Omental fat pad (tissue), 4 donors: Measurements from ENCODE around the gene GARNL3. TPM values are rescaled to one million over a fixed set of nuclear protein-coding genes. Genes with fewer than 3 reads are reported as not detected.

ENCODE experiments used
- ATAC-seq: fragments of 150-250 bp; one replicate; pipeline ENCODE4 v1.9.1; 2016; ENCODE audit warnings: mild to moderate bottlenecking, moderate library complexity; ENCODE audit not compliant: low FRiP score
- DNase-seq: peaks from one replicate; pipeline ENCODE4 v3.0.0-alpha.2; 2019; ENCODE audit warnings: low spot score
- total RNA-seq, 4 donors: library from RNA; depleted of rRNA; stranded (reverse); fragments of >200 nt; gene quantifications; one replicate each; pipeline ENCODE4 v1.1.0, GENCODE V29; 2016
- TF ChIP-seq, protein P1 (sequence below), 3 donors: fragments of 450-650 bp; IDR thresholded peaks; one replicate each; pipeline ENCODE4 v1.5.1; 2016 to 2017; ENCODE audit warnings: antibody characterized with exemption in 3 of 3, mild to moderate bottlenecking in 3 of 3, moderate library complexity in 2 of 3

The GARNL3 gene
- total RNA-seq, 4 donors from 2014 or later = 10.0 to 27.0 (median 15.7) TPM

DNA sequence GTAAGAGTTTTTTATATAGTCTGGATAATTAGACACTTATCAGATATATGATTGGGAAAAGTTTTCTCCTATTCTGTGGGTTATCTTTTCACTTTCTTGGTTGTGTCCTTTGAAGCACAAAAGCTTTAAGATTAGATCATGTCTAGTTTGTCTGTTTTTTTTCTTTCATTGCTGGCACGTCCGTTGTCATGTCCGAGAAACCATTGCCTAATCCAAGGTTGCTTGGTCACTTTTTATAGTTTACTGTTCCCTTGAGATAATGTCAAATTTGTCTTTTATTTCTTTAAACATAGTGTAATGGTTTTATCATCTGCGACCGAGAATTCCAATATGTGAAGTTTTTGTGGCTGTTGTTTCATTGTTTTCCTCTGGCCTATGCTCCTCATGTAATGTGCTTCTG, 28.8 kb downstream of the GARNL3 start:
- TF ChIP-seq, protein P1, sequence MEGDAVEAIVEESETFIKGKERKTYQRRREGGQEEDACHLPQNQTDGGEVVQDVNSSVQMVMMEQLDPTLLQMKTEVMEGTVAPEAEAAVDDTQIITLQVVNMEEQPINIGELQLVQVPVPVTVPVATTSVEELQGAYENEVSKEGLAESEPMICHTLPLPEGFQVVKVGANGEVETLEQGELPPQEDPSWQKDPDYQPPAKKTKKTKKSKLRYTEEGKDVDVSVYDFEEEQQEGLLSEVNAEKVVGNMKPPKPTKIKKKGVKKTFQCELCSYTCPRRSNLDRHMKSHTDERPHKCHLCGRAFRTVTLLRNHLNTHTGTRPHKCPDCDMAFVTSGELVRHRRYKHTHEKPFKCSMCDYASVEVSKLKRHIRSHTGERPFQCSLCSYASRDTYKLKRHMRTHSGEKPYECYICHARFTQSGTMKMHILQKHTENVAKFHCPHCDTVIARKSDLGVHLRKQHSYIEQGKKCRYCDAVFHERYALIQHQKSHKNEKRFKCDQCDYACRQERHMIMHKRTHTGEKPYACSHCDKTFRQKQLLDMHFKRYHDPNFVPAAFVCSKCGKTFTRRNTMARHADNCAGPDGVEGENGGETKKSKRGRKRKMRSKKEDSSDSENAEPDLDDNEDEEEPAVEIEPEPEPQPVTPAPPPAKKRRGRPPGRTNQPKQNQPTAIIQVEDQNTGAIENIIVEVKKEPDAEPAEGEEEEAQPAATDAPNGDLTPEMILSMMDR (IDR thresholded peaks at IDR 0.05) = no peak
- ATAC-seq (no peak), DNase-seq (no peak)

DNA sequence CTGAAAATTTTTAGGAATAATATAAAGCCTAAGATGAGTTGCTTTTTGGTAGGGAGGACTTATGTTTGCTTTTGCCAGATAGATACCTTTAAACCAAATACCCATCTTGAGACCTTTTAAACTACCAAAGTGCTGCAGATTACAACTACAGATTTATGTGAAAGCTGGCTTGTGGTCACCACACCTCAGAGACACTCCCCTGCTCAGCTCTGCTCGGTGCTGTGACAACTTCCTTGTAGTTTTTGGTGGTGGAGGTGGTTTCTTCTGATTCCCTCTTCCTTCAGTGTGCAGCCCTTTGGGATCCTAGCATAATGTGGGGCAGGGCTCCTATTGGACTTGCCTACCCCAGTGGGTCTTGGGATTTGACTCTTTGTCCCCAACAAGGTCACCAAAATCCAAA, 29.2 kb downstream of the GARNL3 start:
- TF ChIP-seq, protein P1 (IDR thresholded peaks at IDR 0.05) = no peak
- ATAC-seq (no peak), DNase-seq (no peak)

DNA sequence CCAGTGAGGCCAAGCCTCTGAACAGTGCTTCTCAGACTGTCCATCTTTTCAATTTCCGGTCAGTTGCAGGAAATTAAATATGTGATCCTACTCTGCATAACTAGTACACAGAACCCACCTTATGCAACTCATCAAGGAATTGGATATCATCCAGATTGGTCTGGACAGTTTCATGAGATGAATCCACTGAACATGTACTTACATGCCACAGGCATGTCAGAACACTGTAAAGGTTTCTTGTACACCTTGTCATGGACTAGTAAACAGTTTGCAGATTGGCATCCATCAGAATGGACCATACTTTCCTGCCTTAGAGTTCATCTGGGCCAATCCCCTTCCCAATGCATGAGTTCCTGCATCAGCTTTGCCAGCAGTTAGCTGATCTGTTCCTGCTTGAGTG, 30.4 kb downstream of the GARNL3 start:
- TF ChIP-seq, protein P1 (IDR thresholded peaks at IDR 0.05) = no peak
- ATAC-seq = no peak

DNA sequence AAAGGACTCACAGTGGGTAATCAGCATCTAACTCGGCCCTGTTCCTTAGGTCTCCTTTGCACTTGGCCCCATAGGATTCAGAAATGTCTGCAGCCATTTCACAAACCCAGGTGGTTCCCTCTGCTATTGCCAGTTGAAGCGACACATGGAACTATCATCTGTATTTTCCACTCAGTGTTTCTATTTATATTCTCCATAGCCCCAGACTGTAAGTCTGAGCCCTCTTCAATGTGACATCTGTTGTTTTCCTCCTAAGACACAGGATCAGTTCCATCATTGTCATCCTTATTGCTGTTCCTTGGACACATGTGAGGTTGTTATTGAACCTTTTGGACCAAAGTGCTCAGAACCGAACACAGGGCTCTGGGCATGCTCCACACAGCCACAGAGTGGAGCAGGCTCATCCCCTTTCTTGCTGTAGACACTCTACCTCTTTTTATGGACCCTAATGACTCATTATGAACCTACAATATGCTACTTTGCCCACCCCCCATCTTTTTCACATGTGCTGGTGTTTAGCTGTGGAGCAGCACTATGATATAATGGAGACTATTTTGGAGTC, 36.4 kb downstream of the GARNL3 start:
- TF ChIP-seq, protein P1 (IDR thresholded peaks at IDR 0.05) = no peak
- ATAC-seq (no peak), DNase-seq (no peak)

More for the DNA sequence above, 30.4 kb downstream of the GARNL3 start:
- no peak for DNase-seq

DNA sequence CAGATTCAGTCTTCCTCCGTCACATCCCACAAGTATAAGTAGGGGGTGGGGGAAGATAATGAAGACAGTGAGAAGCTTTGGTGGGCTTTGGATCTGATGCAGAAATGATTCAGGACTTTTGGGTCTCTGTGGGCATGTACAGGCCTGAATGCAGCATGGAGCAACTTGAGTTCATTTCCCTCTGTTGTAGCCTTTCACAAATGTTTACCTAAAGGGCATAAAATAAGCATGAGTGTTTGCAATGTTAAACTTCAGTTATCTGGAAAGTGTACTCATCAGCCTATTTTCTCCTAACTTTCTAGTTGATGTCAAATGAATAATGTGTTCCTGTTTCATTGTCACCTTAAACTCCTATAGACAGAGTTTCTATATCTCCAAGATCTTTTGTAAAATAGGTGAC, 39.3 kb downstream of the GARNL3 start:
- DNase-seq (no peak), ATAC-seq (no peak)
- TF ChIP-seq, protein P1 (IDR thresholded peaks at IDR 0.05) = no peak

DNA sequence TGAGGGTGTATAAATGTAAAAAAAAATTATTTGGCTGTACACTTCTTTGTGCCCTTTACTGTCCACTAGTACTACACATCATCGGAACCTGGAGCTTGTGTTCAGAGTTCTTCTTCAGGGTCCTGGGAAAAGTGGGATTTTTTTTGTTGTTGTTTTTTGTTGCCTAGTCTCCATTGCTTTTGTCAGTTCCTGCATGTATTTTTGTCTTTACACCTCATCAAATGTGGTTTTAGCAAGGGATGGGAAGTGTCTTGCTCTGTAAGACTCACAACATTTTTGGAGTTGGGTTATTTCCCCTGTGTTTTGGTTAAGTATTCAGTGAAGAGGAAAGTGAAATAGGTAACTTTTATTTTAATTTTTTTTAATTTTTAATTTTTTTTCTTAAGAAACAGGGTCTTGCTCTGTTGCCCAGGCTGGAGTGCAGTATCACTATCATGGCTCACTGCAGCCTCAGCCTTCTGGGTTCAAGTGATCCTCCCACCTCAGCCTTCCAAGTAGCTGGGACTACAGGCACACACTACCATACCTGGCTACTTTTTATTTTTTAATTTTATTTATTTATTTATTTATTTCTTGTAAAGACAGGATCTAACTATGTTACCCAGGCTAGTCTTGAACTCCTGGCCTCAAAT, 40.7 kb downstream of the GARNL3 start:
- TF ChIP-seq, protein P1 (IDR thresholded peaks at IDR 0.05) = no peak
- no peak for DNase-seq
- ATAC-seq = no peak

DNA sequence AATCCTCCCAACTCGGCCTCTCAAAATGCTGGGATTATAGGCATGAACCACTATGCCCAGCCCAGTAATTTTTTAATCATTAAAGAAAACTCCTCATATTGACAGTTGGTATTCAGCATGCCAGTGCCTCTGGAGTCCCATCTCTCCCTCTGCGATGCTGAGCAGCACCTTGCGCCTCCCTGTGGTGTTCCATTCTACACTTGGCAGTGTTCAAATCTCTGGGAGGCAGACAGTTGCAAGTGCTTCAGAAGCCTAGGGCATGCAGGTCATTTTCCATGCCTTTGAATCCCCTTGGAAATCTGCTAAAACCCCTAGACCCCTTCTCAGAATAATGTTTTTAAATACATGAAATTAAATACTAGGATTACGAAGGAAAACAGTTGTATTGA, 41.3 kb downstream of the GARNL3 start:
- DNase-seq = no peak
- no peak for ATAC-seq
- TF ChIP-seq, protein P1 (IDR thresholded peaks at IDR 0.05) = no peak
